Measurements from ENCODE around the gene PER1. TPM values are rescaled to one million over a fixed set of nuclear protein-coding genes. Genes with fewer than 3 reads are reported as not detected.

Gene PER1
- total RNA-seq, 6 donors from 2014 or later, result 112 to 358 (median 288) TPM

DNA sequence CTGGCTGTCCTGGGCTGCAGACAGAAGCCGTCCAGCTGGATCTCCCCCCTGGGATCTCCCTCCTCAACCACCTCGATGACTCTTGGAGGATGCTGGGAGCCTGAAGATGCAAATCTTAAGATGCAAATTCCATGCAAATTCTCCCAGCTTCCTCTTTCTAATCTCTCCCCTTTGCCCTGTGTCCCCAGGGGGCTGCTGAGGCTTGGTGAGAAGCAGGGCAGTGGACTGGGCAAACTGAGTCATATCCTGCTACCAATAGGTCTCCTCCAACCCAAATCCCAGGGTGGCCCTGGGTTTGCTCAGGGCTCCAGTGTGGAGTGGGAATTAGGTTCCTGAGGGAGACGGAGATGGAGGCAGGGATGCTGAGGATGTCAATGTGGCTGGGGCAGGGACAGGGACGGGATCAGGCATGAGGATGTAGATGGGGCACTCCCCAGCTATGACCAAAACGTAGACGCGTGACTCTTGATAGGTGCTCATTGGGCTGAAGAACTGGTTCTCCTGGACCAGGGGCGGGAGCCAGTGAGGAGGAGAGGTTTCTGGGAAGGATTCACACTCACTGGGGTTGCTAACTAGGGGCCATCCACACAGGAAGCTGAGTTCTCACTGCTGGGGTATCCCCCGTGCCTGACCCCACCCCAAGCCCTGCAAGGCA lies 61.0 kb downstream of the PER1 start:
- WGBS, 2 donors, result 15 to 41% methylated on average over 4 to 9 of the region's 9 CpGs
- TF ChIP-seq POLR2AphosphoS5 (IDR thresholded peaks at IDR 0.05) (no peak), POLR2A (IDR thresholded peaks at IDR 0.05) (no peak), EP300 (IDR thresholded peaks at IDR 0.05) (no peak)
- TF ChIP-seq, protein P1, sequence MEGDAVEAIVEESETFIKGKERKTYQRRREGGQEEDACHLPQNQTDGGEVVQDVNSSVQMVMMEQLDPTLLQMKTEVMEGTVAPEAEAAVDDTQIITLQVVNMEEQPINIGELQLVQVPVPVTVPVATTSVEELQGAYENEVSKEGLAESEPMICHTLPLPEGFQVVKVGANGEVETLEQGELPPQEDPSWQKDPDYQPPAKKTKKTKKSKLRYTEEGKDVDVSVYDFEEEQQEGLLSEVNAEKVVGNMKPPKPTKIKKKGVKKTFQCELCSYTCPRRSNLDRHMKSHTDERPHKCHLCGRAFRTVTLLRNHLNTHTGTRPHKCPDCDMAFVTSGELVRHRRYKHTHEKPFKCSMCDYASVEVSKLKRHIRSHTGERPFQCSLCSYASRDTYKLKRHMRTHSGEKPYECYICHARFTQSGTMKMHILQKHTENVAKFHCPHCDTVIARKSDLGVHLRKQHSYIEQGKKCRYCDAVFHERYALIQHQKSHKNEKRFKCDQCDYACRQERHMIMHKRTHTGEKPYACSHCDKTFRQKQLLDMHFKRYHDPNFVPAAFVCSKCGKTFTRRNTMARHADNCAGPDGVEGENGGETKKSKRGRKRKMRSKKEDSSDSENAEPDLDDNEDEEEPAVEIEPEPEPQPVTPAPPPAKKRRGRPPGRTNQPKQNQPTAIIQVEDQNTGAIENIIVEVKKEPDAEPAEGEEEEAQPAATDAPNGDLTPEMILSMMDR (IDR thresholded peaks at IDR 0.05), result no peak
- Histone ChIP-seq H3K27ac (no peak overlapping the region), H3K4me3 (no peak overlapping the region), H3K27me3 (peaks cover 0 to 3% (median 0%) of the 10 kb centered on the region in 4 donors), H3K9me3 (no peaks in the 10 kb centered on the region), H3K4me1 (no peaks in the 10 kb centered on the region), H3K36me3 (no peaks in the 10 kb centered on the region)
- DNase-seq (no peak), ATAC-seq (ENCODE audit: low FRiP score in 2 of 2) (no peak)

Other genes with a start within 250 kb of the PER1 start
- gene RNF227, start 236.1 kb downstream of the PER1 start, total RNA-seq, result 10 to 100 TPM in 1 of 6 donors, 1 to 10 TPM in 5; 5.5 to 24.5 (median 6.3) TPM
- 1 to 10 TPM; 4.2 to 10.0 (median 5.7) TPM for gene KCNAB3, start 222.5 kb downstream of the PER1 start, total RNA-seq
- gene TRAPPC1, start 220.5 kb downstream of the PER1 start, total RNA-seq, result 100 to 1,000 TPM in 2 of 6 donors, 10 to 100 TPM in 4; 70.4 to 148 (median 95.8) TPM
- gene CNTROB, start 220.2 kb downstream of the PER1 start, total RNA-seq, result 100 to 1,000 TPM in 2 of 6 donors, 10 to 100 TPM in 4; 50.6 to 216 (median 88.3) TPM
- 1 to 10 TPM in 3 of 6 donors, not detected in 3; 2.6 to 5.0 (median 3.8) TPM for gene GUCY2D, start 149.8 kb downstream of the PER1 start, total RNA-seq
- gene ALOX15B, start 113.3 kb downstream of the PER1 start, total RNA-seq, result 100 to 1,000 TPM in 3 of 6 donors, 10 to 100 TPM in 3; 46.2 to 177 (median 105) TPM
- not detected for gene ALOX12B, start 64.7 kb downstream of the PER1 start, total RNA-seq
- not detected for gene ALOXE3, start 33.9 kb downstream of the PER1 start, total RNA-seq
- 1 to 10 TPM in 1 of 6 donors, not detected in 5; 4.9 TPM for gene HES7, start 28.3 kb downstream of the PER1 start, total RNA-seq
- 10 to 100 TPM; 27.2 to 75.8 (median 49.8) TPM for gene VAMP2, start 10.5 kb upstream of the PER1 start, total RNA-seq
- 10 to 100 TPM; 11.5 to 32.5 (median 17.3) TPM for gene TMEM107, start 24.0 kb upstream of the PER1 start, total RNA-seq
- gene BORCS6, start 37.8 kb upstream of the PER1 start, total RNA-seq, result 10 to 100 TPM in 4 of 6 donors, 1 to 10 TPM in 2; 7.3 to 12.5 (median 11.1) TPM
- gene AURKB, start 58.2 kb upstream of the PER1 start, total RNA-seq, result 1 to 10 TPM in 5 of 6 donors, not detected in 1; 1.8 to 8.1 (median 5.3) TPM
- gene CTC1, start 95.7 kb upstream of the PER1 start, total RNA-seq, result 100 to 1,000 TPM in 1 of 6 donors, 10 to 100 TPM in 5; 19.6 to 123 (median 42.4) TPM
- gene PFAS, start 96.9 kb upstream of the PER1 start, total RNA-seq, result 10 to 100 TPM; 11.9 to 60.8 (median 29.5) TPM
- 10 to 100 TPM; 19.9 to 32.4 (median 26.6) TPM for gene RANGRF, start 136.3 kb upstream of the PER1 start, total RNA-seq
- gene SLC25A35, start 143.0 kb upstream of the PER1 start, total RNA-seq, result 10 to 100 TPM in 3 of 6 donors, 1 to 10 TPM in 3; 3.9 to 18.9 (median 9.5) TPM
- 100 to 1,000 TPM in 2 of 6 donors, 10 to 100 TPM in 4; 12.5 to 127 (median 30.4) TPM for gene ARHGEF15, start 157.8 kb upstream of the PER1 start, total RNA-seq
- not detected for gene ODF4, start 187.4 kb upstream of the PER1 start, total RNA-seq
- 1,000 to 10,000 TPM in 3 of 6 donors, 100 to 1,000 TPM in 3; 736 to 1,938 (median 1,066) TPM for gene RPL26, start 230.8 kb upstream of the PER1 start, total RNA-seq
- not detected for gene RNF222, start 245.4 kb upstream of the PER1 start, total RNA-seq